Activated CD8-positive, alpha-beta T cell treated with anti-CD3 and anti-CD28 coated beads, Interleukin-2, amount 10 ng/mL, durations not matched to agents 7 days and 5 days (primary cell): ENCODE results near the gene ANKRD23. TPM values are rescaled to one million over a fixed set of nuclear protein-coding genes. Genes with fewer than 3 reads are reported as not detected.
A peak's percentile ranks its signal among the peaks of the same experiment; 100 is the strongest.

Source experiments
- ATAC-seq: fragments of 150-1000 bp; cut with Tn5 transposase; one replicate; pipeline ENCODE4 v1.10.0; 2021; ENCODE audit warnings: moderate library complexity
- CTCF ChIA-PET: fragments of 350-600 bp; sonication (Branson Sonifier 250); formaldehyde crosslinking; loops from one replicate; lab custom pipeline; 2021; ENCODE audit warnings: antibody characterized with exemption; lab: Charles Lee
- POLR2A ChIA-PET: fragments of 350-600 bp; sonication (Branson Sonifier 250); formaldehyde crosslinking; loops from one replicate; lab custom pipeline; 2021; ENCODE audit warnings: antibody characterized with exemption; lab: Charles Lee
- DNase-seq: peaks from one replicate; pipeline ENCODE4 v3.0.0-alpha.2; 2020
- H3K27ac Mint-ChIP-seq: one replicate; pipeline ENCODE4 v1.8.0; 2021; ENCODE audit warnings: mild to moderate bottlenecking, mixed read lengths
- H3K27me3 Mint-ChIP-seq: one replicate; pipeline ENCODE4 v1.8.0; 2021; ENCODE audit warnings: low read depth, mixed read lengths
- H3K36me3 Mint-ChIP-seq: one replicate; pipeline ENCODE4 v1.8.0; 2021; ENCODE audit warnings: low read depth, mixed read lengths
- H3K4me1 Mint-ChIP-seq: one replicate; pipeline ENCODE4 v1.8.0; 2021; ENCODE audit warnings: low read depth, mixed read lengths
- H3K4me3 Mint-ChIP-seq: one replicate; pipeline ENCODE4 v1.8.0; 2021; ENCODE audit warnings: mild to moderate bottlenecking, mixed read lengths
- H3K9me3 Mint-ChIP-seq: one replicate; pipeline ENCODE4 v1.8.0; 2022; ENCODE audit warnings: mixed read lengths; ENCODE audit not compliant: insufficient read depth
- total RNA-seq, 2 experiments: library from RNA; stranded (reverse); gene quantifications; one replicate each; pipeline ENCODE4 v1.2.3, GENCODE V29; 2021

Gene ANKRD23
- total RNA-seq, 2 experiments from 2014 or later, result 12.6 to 17.2 TPM

GRCh38 chr2:96832754-96833507 lies 10.9 kb downstream of the ANKRD23 start:
- no peaks in the 10 kb centered on the region for H3K27me3 Mint-ChIP-seq
- H3K36me3 Mint-ChIP-seq, result peaks cover 62% of the 10 kb centered on the region
- CTCF ChIA-PET, result interaction anchor here (1.0 to 1.9 kb wide), 4 partner anchors 12 to 138 kb away, joined by 3 to 7 read pairs (median 4); partner anchors contain the start of gene ANKRD39
- POLR2A ChIA-PET, result no interaction called here
- ATAC-seq, result no peak
- H3K4me3 Mint-ChIP-seq, result no peak overlapping the region
- no peaks in the 10 kb centered on the region for H3K4me1 Mint-ChIP-seq
- no peak overlapping the region for H3K27ac Mint-ChIP-seq
- H3K9me3 Mint-ChIP-seq, result no peaks in the 10 kb centered on the region
- DNase-seq, result no peak

GRCh38 chr2:96832408-96832753 lies 11.4 kb downstream of the ANKRD23 start:
- no peak for DNase-seq
- Mint-ChIP-seq H3K9me3 (no peaks in the 10 kb centered on the region), H3K4me3 (no peak overlapping the region), H3K4me1 (no peaks in the 10 kb centered on the region), H3K36me3 (peaks cover 65% of the 10 kb centered on the region), H3K27me3 (no peaks in the 10 kb centered on the region), H3K27ac (no peak overlapping the region)
- CTCF ChIA-PET, result interaction anchor here (1.0 to 1.1 kb wide), 2 partner anchors 25 to 138 kb away, joined by 3 read pairs; partner anchors contain the start of gene ANKRD39
- ATAC-seq, result no peak
- POLR2A ChIA-PET, result no interaction called here

DNA sequence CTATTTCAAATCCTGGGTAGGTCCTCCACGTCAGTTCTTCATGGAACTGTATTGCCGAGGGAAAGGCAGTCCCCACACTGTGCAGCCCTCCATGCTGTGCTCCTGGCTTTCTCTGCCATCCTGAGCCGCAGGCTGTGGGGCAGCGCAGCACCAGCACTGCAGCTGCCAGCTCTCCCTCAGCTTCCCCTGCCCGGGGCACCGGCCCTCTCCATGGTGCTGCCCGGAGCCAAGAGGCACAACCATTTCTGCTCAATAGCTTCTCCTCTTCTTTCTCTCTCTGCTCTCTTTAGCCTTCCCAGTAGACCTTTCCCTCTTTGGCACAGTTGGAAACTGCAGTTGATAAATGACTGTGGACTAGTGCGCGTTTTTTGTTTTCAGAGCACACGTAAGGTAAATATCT lies 12.1 kb downstream of the ANKRD23 start:
- no peak for DNase-seq
- no peak for ATAC-seq
- ChIA-PET CTCF (no interaction called here), POLR2A (no interaction called here)
- Mint-ChIP-seq H3K4me1 (no peaks in the 10 kb centered on the region), H3K36me3 (peaks cover 66% of the 10 kb centered on the region), H3K9me3 (no peaks in the 10 kb centered on the region), H3K27me3 (no peaks in the 10 kb centered on the region), H3K4me3 (no peak overlapping the region), H3K27ac (no peak overlapping the region)

- ChIA-PET CTCF (no interaction called here), POLR2A (no interaction called here)
- no peak overlapping the region for H3K4me3 Mint-ChIP-seq
- no peaks in the 10 kb centered on the region for H3K27me3 Mint-ChIP-seq
- peak overlapping the region; percentile 13 for H3K27ac Mint-ChIP-seq
- peaks cover 63% of the 10 kb centered on the region for H3K36me3 Mint-ChIP-seq
- DNase-seq (no peak), ATAC-seq (no peak)
- no peaks in the 10 kb centered on the region for H3K9me3 Mint-ChIP-seq
- H3K4me1 Mint-ChIP-seq, result no peaks in the 10 kb centered on the region
Observed at GRCh38 chr2:96830044-96830562, 13.7 kb downstream of the ANKRD23 start.

- Mint-ChIP-seq H3K4me1 (no peaks in the 10 kb centered on the region), H3K4me3 (no peak overlapping the region), H3K9me3 (no peaks in the 10 kb centered on the region), H3K27ac (no peak overlapping the region), H3K27me3 (no peaks in the 10 kb centered on the region), H3K36me3 (peaks cover 64% of the 10 kb centered on the region)
- ATAC-seq (no peak), DNase-seq (no peak)
- ChIA-PET POLR2A (no interaction called here), CTCF (interaction anchor here (1.0 kb wide), 2 partner anchors 12 to 122 kb away, joined by 3 read pairs; partner anchors contain the start of gene CNNM3)
Observed at GRCh38 chr2:96828874-96829273, 14.9 kb downstream of the ANKRD23 start.

DNA sequence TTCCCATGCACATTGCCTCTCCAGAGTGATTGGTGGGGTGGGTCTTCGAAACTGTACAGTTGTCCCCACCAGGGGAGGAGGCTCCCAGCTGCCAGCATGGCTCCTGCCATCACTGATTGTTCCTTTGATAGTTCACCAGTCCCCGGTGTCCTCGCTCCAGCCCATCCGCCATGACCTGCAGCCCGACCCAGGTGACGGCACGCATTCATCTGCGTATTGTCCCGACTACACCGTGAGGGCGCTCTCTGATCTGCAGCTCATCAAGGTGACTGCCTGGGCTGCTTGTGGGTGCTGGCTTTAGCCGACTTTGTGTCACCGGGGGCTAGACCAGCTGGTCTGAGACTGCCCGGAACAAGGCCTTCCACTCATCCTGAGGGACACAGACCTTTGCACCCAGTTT lies 15.4 kb downstream of the ANKRD23 start:
- Mint-ChIP-seq H3K4me3 (no peak overlapping the region), H3K27ac (peak overlapping the region; percentile 65), H3K36me3 (peaks cover 62% of the 10 kb centered on the region), H3K27me3 (no peaks in the 10 kb centered on the region), H3K9me3 (no peaks in the 10 kb centered on the region), H3K4me1 (no peaks in the 10 kb centered on the region)
- CTCF ChIA-PET, result interaction anchor here (1.0 kb wide), 2 partner anchors 12 to 122 kb away, joined by 3 read pairs; partner anchors contain the start of gene CNNM3
- POLR2A ChIA-PET, result no interaction called here
- ATAC-seq, result no peak
- no peak for DNase-seq

DNA sequence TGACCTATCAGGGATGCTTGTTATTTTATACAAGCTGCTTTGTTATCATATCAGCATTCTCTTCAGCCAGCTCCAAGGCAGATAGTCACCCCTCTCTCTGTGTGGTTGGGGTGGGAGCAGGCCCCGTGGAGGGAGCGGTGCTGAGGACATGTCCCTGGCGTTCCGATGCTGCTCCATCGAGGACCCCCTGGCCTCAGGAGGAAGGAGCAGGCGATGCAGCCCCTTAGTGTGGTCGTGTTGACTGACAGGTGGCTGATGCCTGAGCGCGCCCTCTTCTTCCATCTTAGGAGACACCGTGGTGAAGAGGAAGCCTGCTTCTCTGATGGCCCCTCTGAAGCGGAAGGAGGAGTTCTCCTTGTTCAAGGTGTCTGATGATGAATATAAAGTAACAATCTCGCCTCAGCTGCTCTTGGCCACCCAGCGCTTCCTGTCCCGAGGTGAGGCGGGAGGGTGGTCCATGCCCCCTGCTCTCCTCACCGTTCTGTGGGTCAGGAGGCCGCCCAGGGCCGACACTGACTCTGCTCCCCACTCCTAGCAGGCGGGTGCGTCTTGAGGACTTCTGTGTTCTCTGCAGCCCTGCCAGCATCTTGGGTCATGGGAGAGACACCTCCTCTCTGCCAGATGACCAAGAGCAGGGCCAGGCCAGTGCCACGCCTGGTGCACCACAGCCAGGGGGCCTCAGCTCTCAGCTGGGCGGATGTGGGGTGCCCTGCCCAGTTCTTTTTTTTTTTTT lies 17.1 kb downstream of the ANKRD23 start:
- ATAC-seq (no peak), DNase-seq (no peak)
- no peaks in the 10 kb centered on the region for H3K4me1 Mint-ChIP-seq
- H3K27me3 Mint-ChIP-seq, result no peaks in the 10 kb centered on the region
- ChIA-PET CTCF (interaction anchor here (1.7 kb wide), 1 partner anchor 31 kb away, joined by 5 read pairs; the partner anchor contains the start of gene ANKRD39), POLR2A (no interaction called here)
- peaks cover 59% of the 10 kb centered on the region for H3K36me3 Mint-ChIP-seq
- no peak overlapping the region for H3K4me3 Mint-ChIP-seq
- no peaks in the 10 kb centered on the region for H3K9me3 Mint-ChIP-seq
- H3K27ac Mint-ChIP-seq, result no peak overlapping the region

DNA sequence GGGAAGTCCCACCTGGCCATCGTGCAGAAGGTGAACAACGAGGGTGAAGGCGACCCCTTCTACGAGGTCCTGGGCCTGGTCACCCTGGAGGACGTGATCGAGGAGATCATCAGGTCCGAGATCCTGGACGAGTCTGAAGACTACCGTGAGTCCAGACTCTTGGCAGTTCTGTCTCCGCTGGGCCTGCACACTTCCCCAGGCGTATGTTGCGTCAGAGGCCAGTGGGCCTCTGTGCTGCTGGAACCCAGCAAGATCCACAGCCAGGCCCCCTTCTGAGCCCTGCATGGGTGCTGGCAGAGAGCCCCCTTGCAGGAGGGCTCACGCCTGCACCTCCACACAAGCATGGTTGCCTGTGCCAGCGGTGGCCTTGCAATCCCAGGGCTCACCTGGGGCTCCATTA lies 18.8 kb downstream of the ANKRD23 start:
- POLR2A ChIA-PET, result interaction anchor here (0.6 kb wide), 1 partner anchor 11 kb away, joined by 3 read pairs; no protein-coding TSS in a partner anchor
- no peaks in the 10 kb centered on the region for H3K27me3 Mint-ChIP-seq
- no peak overlapping the region for H3K4me3 Mint-ChIP-seq
- CTCF ChIA-PET, result interaction anchor here (1.7 to 2.4 kb wide), 2 partner anchors 9 to 33 kb away, joined by 5 to 7 read pairs; partner anchors contain the start of genes ANKRD39 and CNNM3
- no peaks in the 10 kb centered on the region for H3K9me3 Mint-ChIP-seq
- DNase-seq, result no peak
- peaks cover 15% of the 10 kb centered on the region for H3K4me1 Mint-ChIP-seq
- H3K27ac Mint-ChIP-seq, result no peak overlapping the region
- H3K36me3 Mint-ChIP-seq, result peaks cover 51% of the 10 kb centered on the region
- no peak for ATAC-seq

DNA sequence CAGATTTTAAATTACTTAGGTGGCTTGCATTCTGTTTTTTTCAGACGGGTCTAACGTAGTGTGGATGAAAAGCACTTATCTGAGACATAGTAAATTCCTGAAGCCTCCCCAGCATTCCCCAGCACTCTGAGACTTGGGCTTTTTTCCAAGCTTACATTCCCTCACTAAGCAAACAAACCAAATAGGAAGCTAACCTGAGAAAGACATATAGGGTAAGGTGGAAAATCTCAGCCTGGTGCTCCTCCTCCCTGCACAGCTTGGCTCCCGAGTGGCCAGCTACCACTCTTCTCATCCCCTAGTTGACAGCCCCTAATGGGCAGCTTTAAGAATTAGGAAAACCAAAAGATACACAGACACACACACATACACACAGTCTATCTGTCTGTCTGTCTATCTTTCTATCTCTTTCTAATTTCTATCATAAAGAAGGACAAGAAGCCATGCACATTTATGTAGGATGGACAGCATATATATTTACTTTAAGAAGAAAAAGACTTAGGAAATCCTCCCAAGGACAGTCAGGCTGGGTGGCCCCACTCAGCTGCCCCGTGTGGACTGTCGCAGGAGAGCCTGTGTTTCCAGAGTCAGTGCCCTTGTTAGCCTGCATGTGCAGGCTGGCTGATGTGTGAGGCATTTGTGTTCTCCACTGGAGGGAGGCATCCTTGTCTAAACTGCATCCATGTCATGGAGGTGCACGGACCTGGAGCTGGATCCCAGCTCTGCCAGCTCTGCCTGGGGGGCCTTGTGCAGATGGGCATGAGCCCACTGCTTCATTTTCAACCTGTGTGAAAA lies 19.5 kb downstream of the ANKRD23 start:
- ChIA-PET CTCF (interaction anchor here (2.4 kb wide), 1 partner anchor 8 kb away, joined by 7 read pairs; the partner anchor contains the start of gene CNNM3), POLR2A (no interaction called here)
- no peak for DNase-seq
- peaks cover 52% of the 10 kb centered on the region for H3K36me3 Mint-ChIP-seq
- peaks cover 23% of the 10 kb centered on the region for H3K4me1 Mint-ChIP-seq
- H3K4me3 Mint-ChIP-seq, result no peak overlapping the region
- H3K27ac Mint-ChIP-seq, result no peak overlapping the region
- H3K27me3 Mint-ChIP-seq, result no peaks in the 10 kb centered on the region
- ATAC-seq, result no peak
- no peaks in the 10 kb centered on the region for H3K9me3 Mint-ChIP-seq

- Mint-ChIP-seq H3K27me3 (no peaks in the 10 kb centered on the region), H3K4me1 (peaks cover 34% of the 10 kb centered on the region), H3K36me3 (peaks cover 53% of the 10 kb centered on the region), H3K27ac (no peak overlapping the region), H3K9me3 (no peaks in the 10 kb centered on the region), H3K4me3 (no peak overlapping the region)
- ChIA-PET CTCF (no interaction called here), POLR2A (no interaction called here)
- no peak for ATAC-seq
- DNase-seq, result no peak
Observed at GRCh38 chr2:96823198-96823597, 20.6 kb downstream of the ANKRD23 start.

- Mint-ChIP-seq H3K4me3 (no peak overlapping the region), H3K4me1 (peaks cover 38% of the 10 kb centered on the region), H3K27ac (no peak overlapping the region), H3K9me3 (no peaks in the 10 kb centered on the region), H3K27me3 (no peaks in the 10 kb centered on the region), H3K36me3 (peaks cover 53% of the 10 kb centered on the region)
- DNase-seq (no peak), ATAC-seq (no peak)
- CTCF ChIA-PET, result no interaction called here
- POLR2A ChIA-PET, result no interaction called here
Observed at GRCh38 chr2:96822786-96823185, 21.0 kb downstream of the ANKRD23 start.
